Sigmoid colon (tissue), 4 donors: ENCODE measurements around the gene KY.

Experiments
- POLR2AphosphoS5 ChIP-seq, 4 donors: sonication (generic); formaldehyde crosslinking; IDR thresholded peaks; one replicate each; pipeline ENCODE4 v1.6.1; 2017; ENCODE audit warnings: antibody characterized with exemption in 4 of 4
- TF ChIP-seq, protein P1 (sequence below), 4 experiments: fragments of 450-650 bp in 3 of 4; fragments of 200-600 bp in 1 of 4; IDR thresholded peaks; one replicate each; pipeline ENCODE4 v1.5.1; 2016 to 2019; ENCODE audit warnings: antibody characterized with exemption in 4 of 4, mild to moderate bottlenecking in 3 of 4, moderate library complexity in 2 of 4

- TF ChIP-seq, protein P1, sequence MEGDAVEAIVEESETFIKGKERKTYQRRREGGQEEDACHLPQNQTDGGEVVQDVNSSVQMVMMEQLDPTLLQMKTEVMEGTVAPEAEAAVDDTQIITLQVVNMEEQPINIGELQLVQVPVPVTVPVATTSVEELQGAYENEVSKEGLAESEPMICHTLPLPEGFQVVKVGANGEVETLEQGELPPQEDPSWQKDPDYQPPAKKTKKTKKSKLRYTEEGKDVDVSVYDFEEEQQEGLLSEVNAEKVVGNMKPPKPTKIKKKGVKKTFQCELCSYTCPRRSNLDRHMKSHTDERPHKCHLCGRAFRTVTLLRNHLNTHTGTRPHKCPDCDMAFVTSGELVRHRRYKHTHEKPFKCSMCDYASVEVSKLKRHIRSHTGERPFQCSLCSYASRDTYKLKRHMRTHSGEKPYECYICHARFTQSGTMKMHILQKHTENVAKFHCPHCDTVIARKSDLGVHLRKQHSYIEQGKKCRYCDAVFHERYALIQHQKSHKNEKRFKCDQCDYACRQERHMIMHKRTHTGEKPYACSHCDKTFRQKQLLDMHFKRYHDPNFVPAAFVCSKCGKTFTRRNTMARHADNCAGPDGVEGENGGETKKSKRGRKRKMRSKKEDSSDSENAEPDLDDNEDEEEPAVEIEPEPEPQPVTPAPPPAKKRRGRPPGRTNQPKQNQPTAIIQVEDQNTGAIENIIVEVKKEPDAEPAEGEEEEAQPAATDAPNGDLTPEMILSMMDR (IDR thresholded peaks at IDR 0.05) = no peak
- no peak for TF ChIP-seq POLR2AphosphoS5 (IDR thresholded peaks at IDR 0.05)
These were observed 7.7 kb upstream of the KY start for GRCh38 chr3:134658555-134658954.
